ENCODE results near the gene TLK1.

DNA sequence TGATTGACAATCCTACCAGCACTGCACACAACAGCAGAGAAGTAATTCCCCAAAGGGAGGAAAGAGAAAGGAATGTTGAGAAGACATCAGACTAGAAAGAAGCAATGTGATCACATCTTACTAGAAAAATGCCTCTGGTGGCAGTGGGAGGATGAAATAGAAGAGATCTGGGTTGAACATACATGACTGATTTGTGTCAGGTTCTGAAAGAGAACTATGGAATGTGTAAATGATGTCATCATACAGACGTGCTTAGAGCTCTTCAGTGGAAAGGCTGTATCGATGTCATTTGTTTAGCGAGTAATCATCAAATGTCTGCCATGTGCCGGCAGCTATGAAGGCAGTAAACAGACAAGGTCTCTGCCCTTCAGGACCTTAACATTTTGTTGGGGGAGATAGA is 206.8 kb downstream of the TLK1 start:
- TF ChIP-seq POLR2A (IDR thresholded peaks at IDR 0.05) (no peak), POLR2AphosphoS5 (IDR thresholded peaks at IDR 0.05) (no peak)
- TF ChIP-seq, protein P1, sequence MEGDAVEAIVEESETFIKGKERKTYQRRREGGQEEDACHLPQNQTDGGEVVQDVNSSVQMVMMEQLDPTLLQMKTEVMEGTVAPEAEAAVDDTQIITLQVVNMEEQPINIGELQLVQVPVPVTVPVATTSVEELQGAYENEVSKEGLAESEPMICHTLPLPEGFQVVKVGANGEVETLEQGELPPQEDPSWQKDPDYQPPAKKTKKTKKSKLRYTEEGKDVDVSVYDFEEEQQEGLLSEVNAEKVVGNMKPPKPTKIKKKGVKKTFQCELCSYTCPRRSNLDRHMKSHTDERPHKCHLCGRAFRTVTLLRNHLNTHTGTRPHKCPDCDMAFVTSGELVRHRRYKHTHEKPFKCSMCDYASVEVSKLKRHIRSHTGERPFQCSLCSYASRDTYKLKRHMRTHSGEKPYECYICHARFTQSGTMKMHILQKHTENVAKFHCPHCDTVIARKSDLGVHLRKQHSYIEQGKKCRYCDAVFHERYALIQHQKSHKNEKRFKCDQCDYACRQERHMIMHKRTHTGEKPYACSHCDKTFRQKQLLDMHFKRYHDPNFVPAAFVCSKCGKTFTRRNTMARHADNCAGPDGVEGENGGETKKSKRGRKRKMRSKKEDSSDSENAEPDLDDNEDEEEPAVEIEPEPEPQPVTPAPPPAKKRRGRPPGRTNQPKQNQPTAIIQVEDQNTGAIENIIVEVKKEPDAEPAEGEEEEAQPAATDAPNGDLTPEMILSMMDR (IDR thresholded peaks at IDR 0.05): no peak
